DOHH2 (cell line): ENCODE measurements around the gene HTN1.

ENCODE experiments used
- H3F3A ChIP-seq: fragments of 200-600 bp; sonication (generic), shearing (Covaris generic); 2 replicates; pipeline ENCODE4 v1.6.0; 2016; ENCODE audit warnings: antibody characterized with exemption, mild to moderate bottlenecking; ENCODE audit not compliant: control insufficient read depth, insufficient read depth
- H3K27ac ChIP-seq: fragments of 200-600 bp; sonication (generic); 2 replicates; pipeline ENCODE4 v1.5.1; 2014; ENCODE audit warnings: low read depth, mild to moderate bottlenecking, low read length, moderate library complexity
- H3K27me3 ChIP-seq: fragments of 200-600 bp; sonication (generic); 2 replicates; pipeline ENCODE4 v1.6.1; 2014; ENCODE audit warnings: mild to moderate bottlenecking, low read length, mixed read lengths; ENCODE audit not compliant: control insufficient read depth
- H3K36me3 ChIP-seq: fragments of 200-600 bp; sonication (generic); 2 replicates; pipeline ENCODE4 v1.6.1; 2014; ENCODE audit warnings: mild to moderate bottlenecking, low read length, moderate library complexity, mixed read lengths; ENCODE audit not compliant: control insufficient read depth
- H3K4me1 ChIP-seq: fragments of 200-600 bp; sonication (generic); 2 replicates; pipeline ENCODE4 v1.6.1; 2014; ENCODE audit warnings: mild to moderate bottlenecking, low read length, mixed read lengths; ENCODE audit not compliant: control insufficient read depth
- H3K4me2 ChIP-seq: fragments of 200-600 bp; sonication (generic); 2 replicates; pipeline ENCODE4 v1.6.0; 2014; ENCODE audit warnings: mild to moderate bottlenecking, low read length, moderate library complexity
- H3K4me3 ChIP-seq: fragments of 200-600 bp; sonication (generic); 2 replicates; pipeline ENCODE4 v1.5.1; 2014; ENCODE audit warnings: mild to moderate bottlenecking, low read length, mixed read lengths
- H3K79me2 ChIP-seq: fragments of 200-600 bp; sonication (generic); 2 replicates; pipeline ENCODE4 v1.6.1; 2014; ENCODE audit warnings: mild to moderate bottlenecking, low read length, mixed read lengths; ENCODE audit not compliant: control insufficient read depth
- H3K9me2 ChIP-seq: fragments of 200-600 bp; sonication (generic); replicated peaks from 2 replicates; pipeline ENCODE4 v1.6.1; 2014; ENCODE audit warnings: mild to moderate bottlenecking, low read length, mixed read lengths; ENCODE audit not compliant: control insufficient read depth
- H3K9me3 ChIP-seq: fragments of 200-600 bp; sonication (generic); 2 replicates; pipeline ENCODE4 v1.6.1; 2014; ENCODE audit warnings: antibody characterized with exemption, low read length, mixed read lengths; ENCODE audit not compliant: control insufficient read depth, insufficient read depth
- H4K20me1 ChIP-seq: fragments of 200-600 bp; sonication (generic); 2 replicates; pipeline ENCODE4 v1.6.0; 2014; ENCODE audit warnings: low read depth, mild to moderate bottlenecking, antibody characterized with exemption, low read length, moderate library complexity; ENCODE audit not compliant: control insufficient read depth, insufficient read depth
- EZH2phosphoT487 ChIP-seq: fragments of 200-600 bp; sonication (generic); IDR thresholded peaks from 2 replicates; pipeline ENCODE4 v1.6.1; 2017; ENCODE audit warnings: borderline replicate concordance, mild to moderate bottlenecking, antibody characterized with exemption, low read length, moderate library complexity, mixed read lengths
- TF ChIP-seq, protein P1 (sequence below): fragments of 200-600 bp; sonication (generic); IDR thresholded peaks from one replicate; pipeline ENCODE4 v1.5.1; 2014; ENCODE audit warnings: antibody characterized with exemption, mild to moderate bottlenecking, low read depth, low read length; ENCODE audit not compliant: poor library complexity, severe bottlenecking

Gene HTN1

DNA sequence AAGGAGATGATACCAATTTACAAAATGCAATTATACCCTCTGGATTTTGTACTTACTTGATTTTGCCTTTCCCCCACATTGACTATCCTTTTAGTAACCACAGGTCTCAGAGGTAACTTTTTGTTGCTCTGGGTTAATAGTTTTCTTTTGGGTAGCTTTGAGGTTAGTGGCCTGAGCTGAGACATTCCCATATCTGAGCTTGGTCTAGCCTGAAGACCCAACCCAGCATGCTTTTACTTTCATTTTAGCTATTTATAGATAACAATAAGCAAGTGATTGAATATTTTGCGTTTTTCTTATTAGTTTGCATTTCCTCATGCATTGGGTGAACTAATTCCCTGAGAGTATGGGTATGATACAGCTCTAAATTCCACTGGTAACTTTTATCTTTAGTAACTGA lies 11.8 kb downstream of the HTN1 start:
- TF ChIP-seq, protein P1, sequence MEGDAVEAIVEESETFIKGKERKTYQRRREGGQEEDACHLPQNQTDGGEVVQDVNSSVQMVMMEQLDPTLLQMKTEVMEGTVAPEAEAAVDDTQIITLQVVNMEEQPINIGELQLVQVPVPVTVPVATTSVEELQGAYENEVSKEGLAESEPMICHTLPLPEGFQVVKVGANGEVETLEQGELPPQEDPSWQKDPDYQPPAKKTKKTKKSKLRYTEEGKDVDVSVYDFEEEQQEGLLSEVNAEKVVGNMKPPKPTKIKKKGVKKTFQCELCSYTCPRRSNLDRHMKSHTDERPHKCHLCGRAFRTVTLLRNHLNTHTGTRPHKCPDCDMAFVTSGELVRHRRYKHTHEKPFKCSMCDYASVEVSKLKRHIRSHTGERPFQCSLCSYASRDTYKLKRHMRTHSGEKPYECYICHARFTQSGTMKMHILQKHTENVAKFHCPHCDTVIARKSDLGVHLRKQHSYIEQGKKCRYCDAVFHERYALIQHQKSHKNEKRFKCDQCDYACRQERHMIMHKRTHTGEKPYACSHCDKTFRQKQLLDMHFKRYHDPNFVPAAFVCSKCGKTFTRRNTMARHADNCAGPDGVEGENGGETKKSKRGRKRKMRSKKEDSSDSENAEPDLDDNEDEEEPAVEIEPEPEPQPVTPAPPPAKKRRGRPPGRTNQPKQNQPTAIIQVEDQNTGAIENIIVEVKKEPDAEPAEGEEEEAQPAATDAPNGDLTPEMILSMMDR = no peak
- TF ChIP-seq EZH2phosphoT487 = no peak
- Histone ChIP-seq H3K79me2 (no peaks in the 10 kb centered on the region), H3F3A (no peaks in the 10 kb centered on the region), H3K9me3 (no peaks in the 10 kb centered on the region), H4K20me1 (no peaks in the 10 kb centered on the region), H3K27ac (no peak overlapping the region), H3K9me2 (no peaks in the 10 kb centered on the region), H3K4me2 (no peak overlapping the region), H3K27me3 (no peaks in the 10 kb centered on the region), H3K4me3 (no peak overlapping the region), H3K36me3 (no peaks in the 10 kb centered on the region), H3K4me1 (no peaks in the 10 kb centered on the region)

DNA sequence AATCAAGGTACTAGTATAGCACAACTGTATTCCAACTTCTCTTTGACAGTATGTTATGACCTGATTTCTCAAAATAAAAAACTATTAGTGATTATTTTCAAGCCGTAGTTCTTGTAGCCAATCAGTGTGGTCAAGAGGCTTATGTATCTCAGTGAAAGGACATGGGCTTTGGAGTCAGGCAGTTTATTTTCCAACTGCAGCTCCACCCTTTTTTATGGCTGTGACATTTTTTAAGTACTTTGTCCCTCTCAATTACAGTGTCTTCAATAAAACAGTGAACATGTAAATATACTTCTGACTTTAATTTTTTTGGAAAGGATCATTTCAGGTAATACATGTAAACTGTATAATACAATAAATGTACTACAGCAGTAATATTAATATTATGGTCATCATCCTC lies 30.0 kb downstream of the HTN1 start:
- Histone ChIP-seq H3K9me3 (no peaks in the 10 kb centered on the region), H3F3A (no peaks in the 10 kb centered on the region), H3K36me3 (no peaks in the 10 kb centered on the region), H4K20me1 (no peaks in the 10 kb centered on the region), H3K9me2 (no peaks in the 10 kb centered on the region), H3K4me3 (no peak overlapping the region), H3K4me1 (no peaks in the 10 kb centered on the region), H3K79me2 (no peaks in the 10 kb centered on the region), H3K4me2 (no peak overlapping the region), H3K27me3 (no peaks in the 10 kb centered on the region), H3K27ac (no peak overlapping the region)
- TF ChIP-seq, protein P1 = no peak
- no peak for TF ChIP-seq EZH2phosphoT487

DNA sequence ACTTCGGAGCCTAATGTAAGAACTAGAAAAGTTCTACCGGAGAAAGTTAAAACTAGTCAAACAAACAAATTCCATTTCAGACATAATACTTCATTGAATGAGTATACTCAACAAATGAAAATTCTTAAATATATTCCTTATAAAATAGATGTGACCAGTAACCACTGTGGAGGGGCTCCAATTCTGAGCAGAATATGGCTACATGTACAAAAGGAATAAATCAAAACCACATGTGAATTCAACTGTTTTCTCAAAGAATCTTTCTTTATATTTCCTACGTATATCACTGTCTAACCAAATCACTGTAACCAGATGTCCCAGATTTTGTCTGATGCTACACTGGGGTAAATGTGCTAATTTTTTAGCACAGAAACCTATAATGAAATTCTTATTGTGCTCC lies 49.0 kb downstream of the HTN1 start:
- Histone ChIP-seq H3K27me3 (no peaks in the 10 kb centered on the region), H3K79me2 (no peaks in the 10 kb centered on the region), H4K20me1 (no peaks in the 10 kb centered on the region), H3K36me3 (no peaks in the 10 kb centered on the region), H3K4me1 (no peaks in the 10 kb centered on the region), H3K4me2 (no peak overlapping the region), H3F3A (no peaks in the 10 kb centered on the region), H3K4me3 (no peak overlapping the region), H3K27ac (no peak overlapping the region), H3K9me3 (no peaks in the 10 kb centered on the region), H3K9me2 (no peaks in the 10 kb centered on the region)
- TF ChIP-seq EZH2phosphoT487 = no peak
- TF ChIP-seq, protein P1 = no peak
